IMR-90 (cell line): Measurements from ENCODE around the gene EFEMP1. TPM values are rescaled to one million over a fixed set of nuclear protein-coding genes. Genes with fewer than 3 reads are reported as not detected.

Experiments used
- ATAC-seq: fragments of 200-7000 bp; cut with Tn5 transposase; 2 replicates; pipeline ENCODE4 v1.9.1; 2020; ENCODE audit warnings: low read depth, mild to moderate bottlenecking, moderate library complexity
- BruUV-seq: library from RNA; stranded (reverse); fragments of 400-500 nt; replicated peaks from 2 replicates; lab custom pipeline; 2021; lab: Mats Ljungman, UMichigan
- CTCF ChIA-PET: fragments of 300-600 bp; formaldehyde crosslinking; extraction: SDS; loops from one replicate; lab custom pipeline; 2021; ENCODE audit warnings: antibody characterized with exemption; lab: Yijun Ruan, JAX
- POLR2A ChIA-PET: fragments of 300-600 bp; sonication (Branson Sonifier 250); formaldehyde crosslinking; loops from one replicate; lab custom pipeline; 2022; ENCODE audit warnings: antibody characterized with exemption; ENCODE audit not compliant: unreplicated experiment; lab: Charles Lee
- DNase-seq: peaks from one replicate; pipeline ENCODE4 v3.0.0; 2013
- H2AFZ ChIP-seq: replicated peaks from 2 replicates; pipeline ENCODE3; 2013; ENCODE audit warnings: low read length, mild to moderate bottlenecking; ENCODE audit not compliant: poor library complexity
- H2AK5ac ChIP-seq: 2 replicates; pipeline ENCODE4 v1.6.1; 2013; ENCODE audit warnings: low read depth, low read length, inconsistent platforms
- H2AK9ac ChIP-seq: replicated peaks from 2 replicates; pipeline ENCODE3; 2013; ENCODE audit warnings: mild to moderate bottlenecking, low read depth, low read length, moderate library complexity; ENCODE audit not compliant: poor library complexity
- H2BK120ac ChIP-seq: 2 replicates; pipeline ENCODE4 v1.6.1; 2013; ENCODE audit warnings: low read depth, low read length, inconsistent platforms
- H2BK15ac ChIP-seq: 3 replicates; pipeline ENCODE4 v1.6.1; 2013; ENCODE audit warnings: low read depth, low read length, inconsistent platforms
- H2BK20ac ChIP-seq: 2 replicates; pipeline ENCODE4 v1.6.1; 2013; ENCODE audit warnings: low read depth, mild to moderate bottlenecking, inconsistent platforms, low read length, moderate library complexity
- H2BK5ac ChIP-seq: 2 replicates; pipeline ENCODE4 v1.6.1; 2013; ENCODE audit warnings: mild to moderate bottlenecking, low read depth, low read length, inconsistent platforms; ENCODE audit not compliant: poor library complexity, severe bottlenecking
- H3K14ac ChIP-seq: replicated peaks from 2 replicates; pipeline ENCODE4 v1.6.1; 2013; ENCODE audit warnings: low read depth, low read length, inconsistent platforms
- H3K18ac ChIP-seq: 2 replicates; pipeline ENCODE4 v1.6.1; 2013; ENCODE audit warnings: low read depth, low read length, control low read depth
- H3K23ac ChIP-seq: 2 replicates; pipeline ENCODE4 v1.6.1; 2013; ENCODE audit warnings: low read depth, low read length, inconsistent platforms
- H3K27ac ChIP-seq: 2 replicates; pipeline ENCODE4 v1.5.1; 2013; ENCODE audit warnings: mild to moderate bottlenecking, control low read depth, low read length; ENCODE audit not compliant: insufficient read depth
- H3K27me3 ChIP-seq: 2 replicates; pipeline ENCODE4 v1.6.1; 2013; ENCODE audit warnings: low read length; ENCODE audit not compliant: control insufficient read depth, insufficient read depth
- H3K36me3 ChIP-seq: 2 replicates; pipeline ENCODE4 v1.6.1; 2013; ENCODE audit warnings: low read length, mixed read lengths; ENCODE audit not compliant: control insufficient read depth, insufficient read depth
- H3K4ac ChIP-seq: 2 replicates; pipeline ENCODE4 v1.6.1; 2013; ENCODE audit warnings: low read depth, low read length, inconsistent platforms
- H3K4me1 ChIP-seq: 2 replicates; pipeline ENCODE4 v1.6.1; 2013; ENCODE audit warnings: low read length, mixed read lengths; ENCODE audit not compliant: control insufficient read depth, insufficient read depth
- H3K4me2 ChIP-seq: 2 replicates; pipeline ENCODE4 v1.6.1; 2013; ENCODE audit warnings: low read depth, mild to moderate bottlenecking, control low read depth, low read length, moderate library complexity
- H3K4me3 ChIP-seq: 2 replicates; pipeline ENCODE4 v1.5.1; 2013; ENCODE audit warnings: low read depth, mild to moderate bottlenecking, control low read depth, low read length, moderate library complexity; ENCODE audit not compliant: insufficient read depth
- H3K56ac ChIP-seq: 2 replicates; pipeline ENCODE4 v1.6.1; 2013; ENCODE audit warnings: low read length, inconsistent platforms; ENCODE audit not compliant: insufficient read depth; ENCODE audit errors: extremely low read depth
- H3K79me1 ChIP-seq, 2 experiments: 2 replicates each; pipeline ENCODE4 v1.6.1; 2013; ENCODE audit warnings: low read length in 2 of 2, inconsistent platforms in 1 of 2, low read depth in 1 of 2
- H3K9ac ChIP-seq: 2 replicates; pipeline ENCODE4 v1.6.1; 2013; ENCODE audit warnings: low read depth, low read length, control low read depth
- H3K9me1 ChIP-seq: 2 replicates; pipeline ENCODE4 v1.6.1; 2013; ENCODE audit warnings: low read length, inconsistent platforms; ENCODE audit not compliant: insufficient read depth
- H3K9me3 ChIP-seq: 2 replicates; pipeline ENCODE4 v1.6.1; 2013; ENCODE audit warnings: low read length; ENCODE audit not compliant: control insufficient read depth, insufficient read depth
- H4K20me1 ChIP-seq: 2 replicates; pipeline ENCODE4 v1.6.1; 2013; ENCODE audit warnings: low read length, inconsistent platforms; ENCODE audit not compliant: insufficient read depth
- H4K5ac ChIP-seq: 2 replicates; pipeline ENCODE4 v1.6.1; 2013; ENCODE audit warnings: mild to moderate bottlenecking, low read depth, low read length, control low read depth
- H4K8ac ChIP-seq, 2 experiments: 2 replicates each; pipeline ENCODE4 v1.6.1; 2013; ENCODE audit warnings: low read depth in 2 of 2, low read length in 2 of 2, control low read depth in 1 of 2, inconsistent platforms in 1 of 2
- H4K91ac ChIP-seq: 2 replicates; pipeline ENCODE4 v1.6.1; 2013; ENCODE audit warnings: low read depth, low read length, inconsistent platforms; ENCODE audit not compliant: insufficient read depth
- BHLHE40 ChIP-seq: fragments of 150-350 bp; IDR thresholded peaks from 2 replicates; pipeline ENCODE4 v1.6.1; 2016; ENCODE audit warnings: mild to moderate bottlenecking, low read depth, low read length
- CEBPB ChIP-seq: IDR thresholded peaks from 2 replicates; pipeline ENCODE4 v1.6.1; 2012; ENCODE audit warnings: low read depth, low read length, improper control_type of control experiment
- CHD1 ChIP-seq: IDR thresholded peaks from 2 replicates; pipeline ENCODE4 v1.6.1; 2012; ENCODE audit warnings: low read depth, low read length, improper control_type of control experiment
- MAFK ChIP-seq: IDR thresholded peaks from 2 replicates; pipeline ENCODE4 v1.6.1; 2012; ENCODE audit warnings: low read depth, low read length, improper control_type of control experiment
- MAZ ChIP-seq: IDR thresholded peaks from 2 replicates; pipeline ENCODE4 v1.6.1; 2012; ENCODE audit warnings: low read depth, mild to moderate bottlenecking, low read length, improper control_type of control experiment, moderate library complexity, borderline replicate concordance
- MXI1 ChIP-seq: IDR thresholded peaks from 2 replicates; pipeline ENCODE4 v1.6.1; 2012; ENCODE audit warnings: low read depth, mild to moderate bottlenecking, low read length, moderate library complexity, borderline replicate concordance
- NFE2L2 ChIP-seq: fragments of 150-350 bp; IDR thresholded peaks from 2 replicates; pipeline ENCODE4 v1.6.1; 2016; ENCODE audit warnings: low read depth, mild to moderate bottlenecking, low read length
- POLR2A ChIP-seq: IDR thresholded peaks from 2 replicates; pipeline ENCODE4 v1.6.1; 2012; ENCODE audit warnings: mild to moderate bottlenecking, low read depth, low read length
- RAD21 ChIP-seq: IDR thresholded peaks from 2 replicates; pipeline ENCODE4 v1.6.1; 2012; ENCODE audit warnings: low read length, improper control_type of control experiment
- RCOR1 ChIP-seq: IDR thresholded peaks from 2 replicates; pipeline ENCODE4 v1.6.1; 2012; ENCODE audit warnings: mild to moderate bottlenecking, low read length, improper control_type of control experiment; ENCODE audit not compliant: insufficient replicate concordance
- RFX5 ChIP-seq: IDR thresholded peaks from 2 replicates; pipeline ENCODE4 v1.8.0; 2012; ENCODE audit warnings: low read depth, mild to moderate bottlenecking, low read length, moderate library complexity
- SMC3 ChIP-seq: fragments of 150-350 bp; IDR thresholded peaks from 2 replicates; pipeline ENCODE4 v1.6.1; 2016; ENCODE audit warnings: low read depth, mild to moderate bottlenecking, antibody characterized with exemption, low read length, moderate library complexity
- WGBS, 2 experiments: methylation state at CpG; one replicate each; pipeline versions ENCODE4 v1.1.5 to v1.1.7; 2013; ENCODE audit warnings: missing lambda C conversion rate in 2 of 2; ENCODE audit not compliant: insufficient read length in 1 of 2; ENCODE audit errors: extremely low coverage in 2 of 2; 5-methylcytosine and 5-hydroxymethylcytosine counted together
- dilution Hi-C: fragments of 300-500 bp; cut with HindIII; formaldehyde crosslinking; loops from one replicate; pipeline ENCODE4 v1.14.3; 2018; ENCODE audit warnings: low sequenced_read_pairs; ENCODE audit not compliant: unreplicated experiment
- in situ Hi-C: fragments of 300-500 bp; cut with MboI; formaldehyde crosslinking; loops from 3 replicates; pipeline ENCODE4 v1.14.3; 2019; ENCODE audit warnings: low sequenced_read_pairs, inconsistent platforms, mixed read lengths
- intact Hi-C: fragments of 100-400 bp; cut with micrococcal nuclease; formaldehyde crosslinking; loops from 2 replicates; pipeline ENCODE4 v1.10.0; 2022
- polyA plus RNA-seq, 3 experiments: library from polyadenylated mRNA; depleted of rRNA; stranded (reverse); fragments of >200 nt; gene quantifications; 2 replicates each; pipeline ENCODE4 v1.2.3, GENCODE V29; 2012; ENCODE audit warnings: low replicate concordance in 1 of 3
- total RNA-seq: library from RNA; depleted of rRNA; stranded (reverse); fragments of >200 nt; gene quantifications from 2 replicates; pipeline ENCODE4 v1.2.3, GENCODE V29; 2012
- TF ChIP-seq, protein P1 (sequence below): fragments of 150-350 bp; IDR thresholded peaks from 2 replicates; pipeline ENCODE4 v1.6.1; 2016; ENCODE audit warnings: low read depth, mild to moderate bottlenecking, low read length, moderate library complexity, borderline replicate concordance
- TF ChIP-seq, protein P2 (sequence below): conservative IDR thresholded peaks from 2 replicates; pipeline ENCODE4 v1.5.1; 2012; ENCODE audit warnings: mild to moderate bottlenecking, low read depth, low read length, improper control_type of control experiment

Gene EFEMP1
- total and polyA plus RNA-seq, 2 of the 4 experiments (the other 2 are of a cell fraction) = 214 to 219 TPM

- peaks cover 6 to 25% of the 10 kb centered on the region in 2 experiments; a peak in 3 of 4 replicates for H3K79me1 ChIP-seq
- H3K4me3 ChIP-seq = no peak overlapping the region
- H3K23ac ChIP-seq = peak overlapping the region; percentile 90
- ATAC-seq (no peak; the same call in 1 of the 2 replicates), DNase-seq (peak; percentile 63)
- ChIA-PET CTCF (interaction anchor here (1.0 kb wide), 1 partner anchor 109 kb away, joined by 3 read pairs; no protein-coding TSS in a partner anchor), POLR2A (interaction anchor here (0.9 kb wide), 1 partner anchor 20 kb away, joined by 4 read pairs; no protein-coding TSS in a partner anchor)
- peak overlapping the region; percentile 12; the same call in 1 of the 2 replicates for H3K9ac ChIP-seq
- H3K4ac ChIP-seq = peak overlapping the region; percentile 94
- TF ChIP-seq RFX5 = no peak
- TF ChIP-seq, protein P1, sequence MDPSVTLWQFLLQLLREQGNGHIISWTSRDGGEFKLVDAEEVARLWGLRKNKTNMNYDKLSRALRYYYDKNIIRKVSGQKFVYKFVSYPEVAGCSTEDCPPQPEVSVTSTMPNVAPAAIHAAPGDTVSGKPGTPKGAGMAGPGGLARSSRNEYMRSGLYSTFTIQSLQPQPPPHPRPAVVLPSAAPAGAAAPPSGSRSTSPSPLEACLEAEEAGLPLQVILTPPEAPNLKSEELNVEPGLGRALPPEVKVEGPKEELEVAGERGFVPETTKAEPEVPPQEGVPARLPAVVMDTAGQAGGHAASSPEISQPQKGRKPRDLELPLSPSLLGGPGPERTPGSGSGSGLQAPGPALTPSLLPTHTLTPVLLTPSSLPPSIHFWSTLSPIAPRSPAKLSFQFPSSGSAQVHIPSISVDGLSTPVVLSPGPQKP = no peak
- TF ChIP-seq MAFK = no peak
- TF ChIP-seq BHLHE40 = no peak
- TF ChIP-seq, protein P2, sequence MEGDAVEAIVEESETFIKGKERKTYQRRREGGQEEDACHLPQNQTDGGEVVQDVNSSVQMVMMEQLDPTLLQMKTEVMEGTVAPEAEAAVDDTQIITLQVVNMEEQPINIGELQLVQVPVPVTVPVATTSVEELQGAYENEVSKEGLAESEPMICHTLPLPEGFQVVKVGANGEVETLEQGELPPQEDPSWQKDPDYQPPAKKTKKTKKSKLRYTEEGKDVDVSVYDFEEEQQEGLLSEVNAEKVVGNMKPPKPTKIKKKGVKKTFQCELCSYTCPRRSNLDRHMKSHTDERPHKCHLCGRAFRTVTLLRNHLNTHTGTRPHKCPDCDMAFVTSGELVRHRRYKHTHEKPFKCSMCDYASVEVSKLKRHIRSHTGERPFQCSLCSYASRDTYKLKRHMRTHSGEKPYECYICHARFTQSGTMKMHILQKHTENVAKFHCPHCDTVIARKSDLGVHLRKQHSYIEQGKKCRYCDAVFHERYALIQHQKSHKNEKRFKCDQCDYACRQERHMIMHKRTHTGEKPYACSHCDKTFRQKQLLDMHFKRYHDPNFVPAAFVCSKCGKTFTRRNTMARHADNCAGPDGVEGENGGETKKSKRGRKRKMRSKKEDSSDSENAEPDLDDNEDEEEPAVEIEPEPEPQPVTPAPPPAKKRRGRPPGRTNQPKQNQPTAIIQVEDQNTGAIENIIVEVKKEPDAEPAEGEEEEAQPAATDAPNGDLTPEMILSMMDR = no peak
- TF ChIP-seq MAZ = no peak
- no peak for TF ChIP-seq SMC3
- no peak for TF ChIP-seq POLR2A
- no peak for TF ChIP-seq RCOR1
- TF ChIP-seq CHD1 = no peak
- no peak for TF ChIP-seq MXI1
- no peak for TF ChIP-seq CEBPB
- TF ChIP-seq NFE2L2 = no peak
- no peak for TF ChIP-seq RAD21
- H4K91ac ChIP-seq = peak overlapping the region; percentile 90
- peak overlapping the region; percentile 67 for H2AFZ ChIP-seq
- peak overlapping the region; percentile 91 for H2BK120ac ChIP-seq
- H2BK5ac ChIP-seq = peak overlapping the region; percentile 97
- no peaks in the 10 kb centered on the region for H4K20me1 ChIP-seq
- intact Hi-C loops (no loop called here), dilution Hi-C loops (no loop called here), in situ Hi-C loops (no loop called here)
- peaks cover 26% of the 10 kb centered on the region for H3K9me1 ChIP-seq
- H2BK15ac ChIP-seq = peak overlapping the region; percentile 29; the same call in 2 of the 3 replicates
- H4K5ac ChIP-seq = peak overlapping the region; percentile 59
- peaks cover 32% of the 10 kb centered on the region for H3K4me1 ChIP-seq
- peak overlapping the region; percentile 20 to 75; a peak in 3 of 4 replicates for H4K8ac ChIP-seq
- H2BK20ac ChIP-seq = peak overlapping the region; percentile 71
- H3K4me2 ChIP-seq = peak overlapping the region; percentile 20; the same call in 1 of the 2 replicates
- H2AK9ac ChIP-seq = peak overlapping the region; percentile 29
- no TSS peak for BruUV-seq
- peaks cover 36% of the 10 kb centered on the region for H3K36me3 ChIP-seq
- H3K27me3 ChIP-seq = no peaks in the 10 kb centered on the region
- H3K56ac ChIP-seq = no peak overlapping the region
- H3K27ac ChIP-seq = peak overlapping the region; percentile 62
- no CpG with 5 or more reads among the region's 6 CpGs for WGBS, 2 experiments
- H2AK5ac ChIP-seq = peak overlapping the region; percentile 91
- H3K18ac ChIP-seq = peak overlapping the region; percentile 83
- peak overlapping the region; percentile 92 for H3K14ac ChIP-seq
- H3K9me3 ChIP-seq = no peaks in the 10 kb centered on the region
These were observed 43.0 kb downstream of the EFEMP1 start for GRCh38 chr2:55880416-55881143.
